Measurements from ENCODE around the gene FGF11. TPM values are rescaled to one million over a fixed set of nuclear protein-coding genes. Genes with fewer than 3 reads are reported as not detected.

Gene FGF11
- total RNA-seq, 1 donor: 3.9 TPM

- TF ChIP-seq, protein P1, sequence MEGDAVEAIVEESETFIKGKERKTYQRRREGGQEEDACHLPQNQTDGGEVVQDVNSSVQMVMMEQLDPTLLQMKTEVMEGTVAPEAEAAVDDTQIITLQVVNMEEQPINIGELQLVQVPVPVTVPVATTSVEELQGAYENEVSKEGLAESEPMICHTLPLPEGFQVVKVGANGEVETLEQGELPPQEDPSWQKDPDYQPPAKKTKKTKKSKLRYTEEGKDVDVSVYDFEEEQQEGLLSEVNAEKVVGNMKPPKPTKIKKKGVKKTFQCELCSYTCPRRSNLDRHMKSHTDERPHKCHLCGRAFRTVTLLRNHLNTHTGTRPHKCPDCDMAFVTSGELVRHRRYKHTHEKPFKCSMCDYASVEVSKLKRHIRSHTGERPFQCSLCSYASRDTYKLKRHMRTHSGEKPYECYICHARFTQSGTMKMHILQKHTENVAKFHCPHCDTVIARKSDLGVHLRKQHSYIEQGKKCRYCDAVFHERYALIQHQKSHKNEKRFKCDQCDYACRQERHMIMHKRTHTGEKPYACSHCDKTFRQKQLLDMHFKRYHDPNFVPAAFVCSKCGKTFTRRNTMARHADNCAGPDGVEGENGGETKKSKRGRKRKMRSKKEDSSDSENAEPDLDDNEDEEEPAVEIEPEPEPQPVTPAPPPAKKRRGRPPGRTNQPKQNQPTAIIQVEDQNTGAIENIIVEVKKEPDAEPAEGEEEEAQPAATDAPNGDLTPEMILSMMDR (IDR thresholded peaks at IDR 0.05; ENCODE audit: insufficient read depth, low read depth, low read length): no peak
- no peak overlapping the region for H3K4me3 ChIP-seq (ENCODE audit: low read depth, low read length)
- no peak for DNase-seq (ENCODE audit: low read depth)
Measured at GRCh38 chr17:7423679-7424078, 15.6 kb upstream of the FGF11 start.

GRCh38 chr17:7425316-7425715 is 14.0 kb upstream of the FGF11 start, which contains the start of gene SPEM2:
Gene SPEM2 (plus strand): TSS chr17:7425616. CDS start chr17:7425689, 73 bp downstream.
- no peak for DNase-seq (ENCODE audit: low read depth)
- no peak within 1 kb of the TSS for H3K4me3 ChIP-seq (ENCODE audit: low read depth, low read length)
- TF ChIP-seq, protein P1 (IDR thresholded peaks at IDR 0.05; ENCODE audit: insufficient read depth, low read depth, low read length): no peak

GRCh38 chr17:7425756-7426155 is 13.6 kb upstream of the FGF11 start:
- TF ChIP-seq, protein P1 (IDR thresholded peaks at IDR 0.05; ENCODE audit: insufficient read depth, low read depth, low read length): no peak
- no peak for DNase-seq (ENCODE audit: low read depth)

DNA sequence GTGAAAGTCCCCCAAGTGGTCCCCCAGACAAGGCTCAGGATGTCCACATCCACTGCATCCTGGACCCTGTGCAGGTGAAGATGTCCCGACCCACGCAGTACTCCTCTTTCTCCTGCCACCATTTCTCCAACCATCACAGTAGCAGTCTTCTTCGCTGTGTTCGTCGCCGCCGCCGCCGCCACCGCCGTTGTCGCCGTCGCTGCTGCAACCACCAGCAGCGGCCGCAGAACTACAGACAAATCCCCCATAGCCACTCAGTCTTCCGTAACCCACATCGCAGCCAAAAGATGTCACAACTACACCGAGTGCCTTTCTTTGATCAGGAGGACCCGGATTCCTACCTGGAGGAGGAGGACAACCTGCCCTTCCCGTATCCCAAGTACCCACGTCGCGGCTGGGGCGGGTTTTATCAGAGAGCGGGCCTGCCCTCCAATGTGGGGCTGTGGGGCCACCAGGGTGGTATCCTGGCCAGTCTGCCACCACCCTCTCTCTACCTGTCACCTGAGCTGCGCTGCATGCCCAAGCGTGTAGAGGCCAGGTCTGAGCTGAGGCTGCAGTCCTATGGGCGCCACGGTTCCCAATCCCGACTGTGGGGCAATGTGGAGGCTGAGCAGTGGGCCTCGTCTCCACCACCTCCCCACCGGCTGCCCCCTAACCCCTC is 13.0 kb upstream of the FGF11 start:
- no peak overlapping the region for H3K4me3 ChIP-seq (ENCODE audit: low read depth, low read length)
- TF ChIP-seq, protein P1 (IDR thresholded peaks at IDR 0.05; ENCODE audit: insufficient read depth, low read depth, low read length): no peak
- no peak for DNase-seq (ENCODE audit: low read depth)

More at GRCh38 chr17:7425756-7426155, 13.6 kb upstream of the FGF11 start:
- no peak overlapping the region for H3K4me3 ChIP-seq (ENCODE audit: low read depth, low read length)

DNA sequence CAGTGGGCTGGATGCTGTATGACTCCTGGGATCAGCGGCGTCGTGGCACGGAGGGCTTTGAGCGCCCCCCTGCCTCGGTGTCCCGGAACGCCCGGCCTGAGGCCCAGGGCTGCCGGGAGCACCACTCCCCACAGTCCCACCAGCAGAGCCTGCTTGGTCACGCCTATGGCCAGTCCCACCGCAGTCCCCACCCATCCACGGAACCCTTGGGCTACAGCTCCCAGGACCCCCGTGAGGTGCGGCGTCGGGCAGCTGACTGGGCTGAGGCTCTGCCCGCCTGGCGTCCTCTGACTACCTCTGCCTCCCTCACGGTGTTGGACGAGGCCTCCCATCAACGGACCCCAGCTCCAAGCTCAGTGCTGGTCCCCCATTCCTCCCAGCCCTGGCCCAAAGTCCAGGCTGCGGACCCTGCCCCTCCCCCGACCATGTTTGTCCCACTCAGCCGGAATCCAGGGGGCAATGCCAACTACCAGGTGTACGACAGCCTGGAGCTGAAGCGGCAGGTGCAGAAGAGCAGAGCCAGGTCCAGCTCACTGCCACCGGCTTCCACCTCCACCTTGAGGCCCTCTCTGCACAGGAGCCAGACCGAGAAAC is 12.3 kb upstream of the FGF11 start:
- DNase-seq (ENCODE audit: low read depth): no peak
- no peak overlapping the region for H3K4me3 ChIP-seq (ENCODE audit: low read depth, low read length)
- TF ChIP-seq, protein P1 (IDR thresholded peaks at IDR 0.05; ENCODE audit: insufficient read depth, low read depth, low read length): no peak

DNA sequence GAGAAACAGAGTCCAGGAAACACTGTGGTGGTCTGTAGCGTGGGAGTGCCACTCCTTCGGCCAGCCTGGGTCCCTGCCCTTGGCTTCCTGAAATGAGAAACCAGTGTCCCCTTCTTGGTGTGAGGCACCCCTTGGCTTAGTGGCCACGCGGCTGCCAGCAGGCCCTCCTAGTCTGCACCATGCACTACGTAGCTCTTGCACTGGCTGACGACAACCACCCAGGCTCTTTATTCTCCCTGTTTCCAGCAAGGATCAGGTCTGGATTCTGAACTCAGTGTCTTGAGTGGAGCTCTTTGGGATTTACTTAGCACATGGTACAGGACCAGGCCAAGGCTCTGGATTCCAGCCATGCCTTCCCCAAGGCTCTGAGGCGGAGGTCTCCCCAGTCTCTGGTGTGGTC is 11.8 kb upstream of the FGF11 start:
- no peak overlapping the region for H3K4me3 ChIP-seq (ENCODE audit: low read depth, low read length)
- TF ChIP-seq, protein P1 (IDR thresholded peaks at IDR 0.05; ENCODE audit: insufficient read depth, low read depth, low read length): no peak
- no peak for DNase-seq (ENCODE audit: low read depth)
